Neural crest cell (in vitro differentiated cells): Measurements from ENCODE around the gene WASF3. TPM values are rescaled to one million over a fixed set of nuclear protein-coding genes. Genes with fewer than 3 reads are reported as not detected.
A peak's percentile ranks its signal among the peaks of the same experiment; 100 is the strongest.

Experiments
- DNase-seq: peaks from one replicate; pipeline ENCODE4 v3.0.0; 2021; ENCODE audit warnings: low read depth, mixed read lengths, low spot score
- H3K27ac Mint-ChIP-seq: one replicate; pipeline ENCODE4 v1.8.0; 2021; ENCODE audit warnings: mild to moderate bottlenecking, mixed read lengths; ENCODE audit not compliant: unreplicated experiment
- H3K27me3 Mint-ChIP-seq: 2 replicates; pipeline ENCODE4 v1.8.0; 2021; ENCODE audit warnings: low read depth, mild to moderate bottlenecking, mixed read lengths
- H3K36me3 Mint-ChIP-seq: 2 replicates; pipeline ENCODE4 v1.8.0; 2021; ENCODE audit warnings: low read depth, mild to moderate bottlenecking, mixed read lengths
- H3K4me1 Mint-ChIP-seq: 2 replicates; pipeline ENCODE4 v1.8.0; 2021; ENCODE audit warnings: mixed read lengths
- H3K4me3 Mint-ChIP-seq: one replicate; pipeline ENCODE4 v1.8.0; 2021; ENCODE audit warnings: mild to moderate bottlenecking, mixed read lengths
- H3K9me3 Mint-ChIP-seq: 2 replicates; pipeline ENCODE4 v1.8.0; 2021; ENCODE audit warnings: mixed read lengths
- long read RNA-seq: library from polyadenylated mRNA; unstranded; transcript quantifications from one replicate; pipeline ENCODE4 v2.0.0, GENCODE V29; 2020
- total RNA-seq: library from RNA; stranded (reverse); gene quantifications from 2 replicates; pipeline ENCODE4 v1.2.1, GENCODE V29; 2021
- TF ChIP-seq, protein P1 (sequence below): fragments of 200-600 bp; sonication (generic); conservative IDR thresholded peaks from 2 replicates; pipeline ENCODE4 v1.5.0; 2021; ENCODE audit warnings: antibody characterized with exemption, mild to moderate bottlenecking

WASF3 gene
- total RNA-seq: 78.2 and 79.7 TPM in 2 replicates
- long read RNA-seq, partial matches to known transcripts: 20 of 22 reads
- long read RNA-seq, other reads (novel, unspliced or antisense): 2 of 22 reads

DNA sequence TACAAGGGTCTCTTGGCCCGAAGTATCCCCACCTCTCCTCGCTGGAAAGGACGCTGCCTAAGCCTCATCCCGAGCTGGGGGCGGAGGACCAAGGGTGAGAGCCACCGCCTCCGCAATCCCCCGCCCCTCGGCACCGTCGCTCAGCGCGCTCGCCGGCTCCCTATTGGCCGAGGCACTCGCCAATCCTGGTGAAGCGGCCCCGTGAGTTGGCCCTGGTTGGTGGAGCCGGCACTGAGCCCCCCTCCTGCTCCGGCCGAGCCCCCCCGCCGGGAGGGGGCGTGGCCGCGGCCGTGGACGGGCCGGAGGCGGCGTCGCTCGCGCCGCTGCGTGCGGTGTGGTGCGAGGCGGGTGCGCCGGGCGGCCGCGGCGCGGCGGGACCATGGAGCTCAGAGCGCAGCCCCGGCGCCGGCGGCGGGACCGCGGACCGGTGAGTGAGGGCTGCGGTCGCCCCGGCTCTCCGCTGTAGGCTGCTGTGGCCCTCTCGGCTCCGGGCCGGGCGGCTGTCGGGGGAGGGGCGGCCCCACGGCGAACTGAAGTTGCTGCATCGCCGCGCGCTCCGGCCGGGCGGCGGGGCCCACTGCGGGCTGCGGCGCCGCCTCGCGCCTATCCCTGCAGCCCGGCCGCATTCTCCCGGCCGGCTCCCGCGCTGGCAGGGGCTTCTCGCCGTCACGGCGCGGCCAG, at the start of gene WASF3:
WASF3 (plus strand) TSS at position 291 of the 681 bp plus-strand sequence. CDS start 84,588 bp downstream, outside the sequence.
- H3K9me3 Mint-ChIP-seq: peaks cover 5% of the 10 kb centered on the region
- no peaks in the 10 kb centered on the region for H3K36me3 Mint-ChIP-seq
- peak within 1 kb of the TSS; percentile 99 for H3K4me3 Mint-ChIP-seq
- peaks cover 16% of the 10 kb centered on the region for H3K27me3 Mint-ChIP-seq
- TF ChIP-seq, protein P1, sequence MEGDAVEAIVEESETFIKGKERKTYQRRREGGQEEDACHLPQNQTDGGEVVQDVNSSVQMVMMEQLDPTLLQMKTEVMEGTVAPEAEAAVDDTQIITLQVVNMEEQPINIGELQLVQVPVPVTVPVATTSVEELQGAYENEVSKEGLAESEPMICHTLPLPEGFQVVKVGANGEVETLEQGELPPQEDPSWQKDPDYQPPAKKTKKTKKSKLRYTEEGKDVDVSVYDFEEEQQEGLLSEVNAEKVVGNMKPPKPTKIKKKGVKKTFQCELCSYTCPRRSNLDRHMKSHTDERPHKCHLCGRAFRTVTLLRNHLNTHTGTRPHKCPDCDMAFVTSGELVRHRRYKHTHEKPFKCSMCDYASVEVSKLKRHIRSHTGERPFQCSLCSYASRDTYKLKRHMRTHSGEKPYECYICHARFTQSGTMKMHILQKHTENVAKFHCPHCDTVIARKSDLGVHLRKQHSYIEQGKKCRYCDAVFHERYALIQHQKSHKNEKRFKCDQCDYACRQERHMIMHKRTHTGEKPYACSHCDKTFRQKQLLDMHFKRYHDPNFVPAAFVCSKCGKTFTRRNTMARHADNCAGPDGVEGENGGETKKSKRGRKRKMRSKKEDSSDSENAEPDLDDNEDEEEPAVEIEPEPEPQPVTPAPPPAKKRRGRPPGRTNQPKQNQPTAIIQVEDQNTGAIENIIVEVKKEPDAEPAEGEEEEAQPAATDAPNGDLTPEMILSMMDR: no peak
- H3K4me1 Mint-ChIP-seq: peaks cover 18% of the 10 kb centered on the region
- DNase-seq: peak; percentile 93
- H3K27ac Mint-ChIP-seq: peak within 1 kb of the TSS; percentile 93

- no peak overlapping the region for H3K27ac Mint-ChIP-seq
- peaks cover 3% of the 10 kb centered on the region for H3K9me3 Mint-ChIP-seq
Observed at GRCh38 chr13:26508885-26509284, 48.6 kb upstream of the WASF3 start.

GRCh38 chr13:26509491-26509890, 48.0 kb upstream of the WASF3 start:
- Mint-ChIP-seq H3K36me3 (peaks cover 6% of the 10 kb centered on the region), H3K27me3 (no peaks in the 10 kb centered on the region), H3K9me3 (peaks cover 3% of the 10 kb centered on the region), H3K27ac (peak overlapping the region; percentile 84), H3K4me1 (no peaks in the 10 kb centered on the region), H3K4me3 (no peak overlapping the region)
- no peak for DNase-seq
- TF ChIP-seq, protein P1: no peak

More at GRCh38 chr13:26508885-26509284, 48.6 kb upstream of the WASF3 start:
- TF ChIP-seq, protein P1: no peak
- peaks cover 6% of the 10 kb centered on the region for H3K36me3 Mint-ChIP-seq
- no peaks in the 10 kb centered on the region for H3K4me1 Mint-ChIP-seq
- no peaks in the 10 kb centered on the region for H3K27me3 Mint-ChIP-seq
- no peak overlapping the region for H3K4me3 Mint-ChIP-seq
- DNase-seq: no peak

DNA sequence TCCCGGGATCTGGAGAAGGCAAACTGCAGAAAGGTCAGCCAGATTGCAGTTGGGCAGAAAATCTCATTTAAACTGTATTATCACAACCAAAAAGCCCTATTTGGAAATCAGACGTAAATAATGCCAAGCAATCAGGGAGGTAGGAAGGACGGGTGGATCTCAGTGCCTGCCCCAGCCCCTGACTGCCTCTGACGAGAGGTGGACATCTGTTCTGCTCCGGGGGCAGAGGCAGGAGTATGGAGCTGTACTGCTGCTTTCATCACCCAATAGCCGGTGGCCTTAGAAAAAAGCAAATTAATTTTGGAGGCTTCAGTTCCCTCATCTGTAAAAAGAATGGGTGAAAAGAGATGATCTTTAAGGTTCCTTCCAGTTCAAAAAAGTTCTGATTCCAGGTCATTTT, 43.6 kb upstream of the WASF3 start:
- Mint-ChIP-seq H3K36me3 (peaks cover 3% of the 10 kb centered on the region), H3K27me3 (no peaks in the 10 kb centered on the region), H3K9me3 (no peaks in the 10 kb centered on the region), H3K27ac (no peak overlapping the region), H3K4me3 (no peak overlapping the region), H3K4me1 (peaks cover 8% of the 10 kb centered on the region)
- TF ChIP-seq, protein P1: no peak
- no peak for DNase-seq

GRCh38 chr13:26515721-26516120, 41.8 kb upstream of the WASF3 start:
- Mint-ChIP-seq H3K4me3 (no peak overlapping the region), H3K27me3 (no peaks in the 10 kb centered on the region), H3K4me1 (peaks cover 8% of the 10 kb centered on the region), H3K9me3 (no peaks in the 10 kb centered on the region), H3K36me3 (no peaks in the 10 kb centered on the region), H3K27ac (no peak overlapping the region)
- TF ChIP-seq, protein P1: no peak
- DNase-seq: no peak
